NT2/D1 (cell line): Measurements from ENCODE around the gene TEX50.
"Not testable (repeated sequence)": the region's sequence is repeated elsewhere in the genome, so short reads cannot be mapped to it uniquely, and the experiment has no call there.

ENCODE experiments used
- DNase-seq: peaks from one replicate; pipeline ENCODE4 v3.0.0-alpha.2; 2011; ENCODE audit warnings: low read depth, low spot score
- H3K27me3 ChIP-seq: 2 replicates; pipeline ENCODE4 v1.6.0; 2011; ENCODE audit warnings: mild to moderate bottlenecking; ENCODE audit not compliant: insufficient read length, insufficient read depth
- H3K36me3 ChIP-seq: 2 replicates; pipeline ENCODE4 v1.6.1; 2011; ENCODE audit warnings: mild to moderate bottlenecking, low read length, mixed read lengths; ENCODE audit not compliant: insufficient read depth, insufficient read length
- H3K4me1 ChIP-seq: 2 replicates; pipeline ENCODE4 v1.5.1; 2011; ENCODE audit not compliant: insufficient read depth, insufficient read length
- H3K4me3 ChIP-seq: 2 replicates; pipeline ENCODE4 v1.5.1; 2011; ENCODE audit warnings: low read depth; ENCODE audit not compliant: insufficient read length
- H3K9ac ChIP-seq: 2 replicates; pipeline ENCODE4 v1.6.0; 2011; ENCODE audit warnings: low read depth; ENCODE audit not compliant: insufficient read length
- H3K9me3 ChIP-seq: 2 replicates; pipeline ENCODE4 v1.5.1; 2011; ENCODE audit warnings: mild to moderate bottlenecking, low read length; ENCODE audit not compliant: insufficient read depth
- SUZ12 ChIP-seq: IDR thresholded peaks from 2 replicates; pipeline ENCODE4 v1.6.1; 2011; ENCODE audit not compliant: insufficient read length, insufficient read depth; ENCODE audit errors: extremely low read depth
- YY1 ChIP-seq: IDR thresholded peaks from 2 replicates; pipeline ENCODE4 v1.6.1; 2011; ENCODE audit not compliant: insufficient read length, insufficient read depth
- ZNF274 ChIP-seq: IDR thresholded peaks from 2 replicates; pipeline ENCODE4 v1.6.1; 2011; ENCODE audit warnings: mild to moderate bottlenecking, low read depth, low read length

TEX50 gene

DNA sequence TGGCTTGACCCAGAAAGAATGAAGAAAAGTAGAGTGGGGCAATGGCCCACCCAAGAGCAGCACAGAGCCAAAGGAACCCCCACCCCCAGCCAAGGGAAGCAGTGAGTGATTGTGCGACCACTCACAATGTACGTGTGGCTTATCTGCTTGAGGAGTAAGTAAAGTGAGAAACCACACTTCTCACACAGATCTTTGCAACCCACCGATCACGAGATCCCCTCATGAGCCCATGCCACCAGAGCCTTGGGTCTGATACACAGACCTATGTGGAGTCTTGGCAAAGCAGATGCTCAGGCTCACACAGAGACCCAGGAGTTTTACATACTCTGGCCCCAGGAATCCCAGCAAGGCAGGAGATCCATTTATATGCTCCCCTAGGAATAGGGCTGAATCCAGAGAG lies 18.3 kb upstream of the TEX50 start:
- no peak for DNase-seq
- H3K9me3 ChIP-seq, result peaks cover 18% of the 10 kb centered on the region
- H3K4me3 ChIP-seq, result no peak overlapping the region
- no peaks in the 10 kb centered on the region for H3K36me3 ChIP-seq
- H3K27me3 ChIP-seq, result no peaks in the 10 kb centered on the region
- TF ChIP-seq YY1 (no peak), ZNF274 (no peak), SUZ12 (no peak)
- no peak overlapping the region for H3K9ac ChIP-seq
- H3K4me1 ChIP-seq, result no peaks in the 10 kb centered on the region

DNA sequence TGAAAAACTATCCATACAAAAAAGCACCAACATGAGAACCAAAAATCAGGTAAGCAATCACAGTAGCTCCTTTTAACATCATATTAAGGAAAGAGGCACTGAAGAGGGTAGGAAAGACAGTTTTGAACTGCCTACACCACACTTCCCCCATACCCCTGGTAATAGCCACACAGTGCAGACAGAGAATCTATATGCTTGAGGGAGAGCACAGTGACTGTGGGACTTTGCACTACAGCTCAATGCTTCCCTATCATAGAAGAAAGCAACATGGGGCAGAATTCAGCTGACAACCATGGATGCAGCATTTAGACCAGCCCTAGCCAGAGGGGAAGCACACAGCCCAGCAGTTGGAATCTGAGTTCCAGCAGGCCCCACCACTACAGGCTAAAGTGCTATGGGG lies 7.9 kb upstream of the TEX50 start:
- Histone ChIP-seq H3K4me3 (no peak overlapping the region), H3K9ac (no peak overlapping the region), H3K9me3 (no peaks in the 10 kb centered on the region), H3K36me3 (no peaks in the 10 kb centered on the region), H3K27me3 (no peaks in the 10 kb centered on the region), H3K4me1 (no peaks in the 10 kb centered on the region)
- DNase-seq, result no peak
- TF ChIP-seq ZNF274 (no peak), SUZ12 (no peak), YY1 (no peak)

DNA sequence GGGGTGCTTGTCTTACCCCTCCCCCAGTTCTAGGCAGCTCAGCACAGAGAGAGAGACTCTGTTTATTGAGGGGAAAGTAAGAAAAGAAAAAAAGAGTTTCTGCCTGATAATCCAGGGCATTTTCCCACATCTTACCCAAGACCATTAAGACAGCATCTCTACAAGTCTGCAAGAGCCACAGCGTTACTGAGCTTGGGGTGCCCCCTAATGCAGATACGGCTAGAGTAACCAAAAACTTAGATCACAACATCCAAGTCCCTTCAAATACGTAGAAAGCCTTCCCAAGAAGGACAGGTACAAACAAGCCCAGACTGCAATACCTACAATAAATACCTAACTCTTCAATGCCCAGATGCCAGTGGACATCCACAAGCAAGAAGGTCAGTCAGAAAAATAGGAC lies 6.2 kb upstream of the TEX50 start:
- H3K27me3 ChIP-seq, result no peaks in the 10 kb centered on the region
- no peaks in the 10 kb centered on the region for H3K36me3 ChIP-seq
- TF ChIP-seq SUZ12 (no peak), YY1 (no peak), ZNF274 (no peak)
- H3K4me3 ChIP-seq, result no peak overlapping the region
- no peaks in the 10 kb centered on the region for H3K4me1 ChIP-seq
- no peaks in the 10 kb centered on the region for H3K9me3 ChIP-seq
- H3K9ac ChIP-seq, result no peak overlapping the region
- DNase-seq, result no peak

DNA sequence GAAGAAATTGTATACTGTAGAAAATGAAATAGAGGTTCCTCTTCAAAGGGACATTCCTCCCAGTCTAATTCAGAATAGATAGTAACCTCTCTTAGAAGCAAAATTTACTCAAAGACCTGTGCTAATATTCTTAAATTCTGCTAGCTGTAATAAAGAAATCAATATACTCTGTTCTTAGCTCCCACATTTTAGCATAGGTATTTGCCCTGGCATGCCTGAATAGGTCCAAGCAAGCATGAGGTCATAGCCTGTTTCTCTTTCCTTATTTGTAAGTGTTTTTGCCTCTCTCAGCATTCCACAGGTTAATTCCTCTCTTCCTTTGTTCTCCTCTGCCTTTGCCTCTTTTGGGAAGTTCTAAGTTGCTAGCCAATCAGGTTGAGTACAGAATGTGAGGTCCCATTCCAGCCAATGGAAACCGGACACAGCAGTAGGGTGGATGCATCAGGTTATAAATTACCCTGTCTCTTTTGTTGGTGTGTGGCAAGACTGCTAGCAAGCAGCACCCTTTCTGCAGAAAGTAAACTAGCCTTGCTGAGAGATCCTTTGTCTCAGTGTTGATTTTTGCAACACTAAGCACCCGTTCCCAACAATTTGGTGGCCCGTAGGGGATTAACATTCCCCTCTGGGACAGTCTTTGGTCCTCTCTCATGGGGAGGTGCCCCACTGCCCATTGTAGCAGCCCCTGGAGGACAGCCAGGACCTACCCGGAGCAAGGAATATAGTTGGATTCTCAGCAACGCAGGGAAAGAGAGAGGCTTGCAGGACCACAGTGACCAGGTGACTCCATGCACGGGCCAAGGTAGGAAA lies 2.3 kb downstream of the TEX50 start:
- not testable (repeated sequence) for H3K36me3 ChIP-seq, H3K4me1 ChIP-seq, DNase-seq, H3K4me3 ChIP-seq, H3K27me3 ChIP-seq, H3K9ac ChIP-seq
- peaks cover 49% of the 10 kb centered on the region for H3K9me3 ChIP-seq

DNA sequence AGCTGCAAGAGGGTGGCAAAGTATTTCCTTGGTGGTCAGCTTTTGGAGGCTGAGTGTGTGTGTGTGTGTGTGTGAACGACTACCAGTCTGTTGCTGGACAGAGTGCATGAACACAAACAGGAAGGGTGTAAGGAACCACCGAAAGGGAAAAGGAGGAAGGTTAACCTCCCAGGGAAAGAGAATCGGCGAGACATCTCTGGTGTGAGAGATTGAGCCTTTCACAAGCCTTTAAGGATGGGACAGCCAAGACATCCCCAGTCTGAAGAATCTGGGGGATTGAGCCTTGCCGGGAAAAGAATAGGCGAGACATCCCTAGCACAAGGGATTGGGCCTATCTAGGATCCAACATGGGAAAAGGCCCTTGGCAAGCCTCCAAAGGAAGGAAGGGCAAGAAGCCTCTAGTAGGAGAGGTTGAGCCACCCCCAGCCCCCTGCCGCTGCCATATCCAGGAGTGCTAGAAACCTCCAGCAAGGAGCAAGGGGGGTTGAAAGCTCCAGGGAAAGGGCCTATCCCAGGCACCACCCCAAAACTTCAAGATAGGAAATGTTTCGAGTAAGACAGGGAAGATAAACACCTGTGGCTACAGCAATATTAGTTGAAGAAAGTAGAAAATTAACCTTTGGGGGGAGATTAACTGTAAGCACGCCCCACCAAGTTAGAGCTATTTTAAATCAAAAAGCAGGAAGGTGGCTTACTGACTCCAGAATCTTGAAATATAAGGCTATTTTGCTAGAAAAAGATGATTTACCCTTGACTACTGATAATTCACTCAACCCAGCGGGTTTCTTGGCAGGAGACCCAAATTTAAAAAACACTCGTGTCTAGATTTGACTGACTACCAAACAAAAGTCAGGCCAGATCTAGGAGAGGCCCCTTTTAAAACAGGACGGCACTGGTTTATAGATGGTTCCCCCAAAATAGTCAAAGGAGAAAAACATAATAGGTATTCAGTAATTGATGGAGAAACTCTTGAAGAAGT lies 3.2 kb downstream of the TEX50 start:
- TF ChIP-seq SUZ12, result no peak
- TF ChIP-seq YY1, result no peak
- TF ChIP-seq ZNF274, result no peak
- H3K4me1 ChIP-seq, result no peaks in the 10 kb centered on the region
- H3K9me3 ChIP-seq, result peaks cover 58% of the 10 kb centered on the region
- H3K9ac ChIP-seq, result no peak overlapping the region
- H3K27me3 ChIP-seq, result no peaks in the 10 kb centered on the region
- no peak overlapping the region for H3K4me3 ChIP-seq
- H3K36me3 ChIP-seq, result no peaks in the 10 kb centered on the region
- DNase-seq, result no peak

DNA sequence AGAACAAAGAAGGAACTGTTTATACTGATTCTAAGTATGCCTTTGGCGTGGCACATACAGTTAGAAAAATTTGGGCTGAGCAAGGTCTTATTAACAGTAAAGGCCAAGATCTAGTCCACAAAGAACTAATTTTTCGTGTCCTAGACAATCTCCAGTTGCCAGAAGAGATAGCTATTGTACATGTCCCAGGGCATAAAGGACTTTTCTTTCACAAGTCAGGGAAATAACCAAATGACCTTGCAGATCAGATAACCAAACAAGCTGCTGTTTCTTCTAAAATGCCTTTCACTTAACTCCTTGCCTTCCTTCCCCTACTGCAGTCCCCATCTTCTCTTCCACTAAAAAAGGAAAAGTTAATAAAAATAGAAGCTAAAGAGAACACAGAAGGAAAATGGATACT lies 4.0 kb downstream of the TEX50 start:
- Histone ChIP-seq H3K9ac (no peak overlapping the region), H3K9me3 (peaks cover 66% of the 10 kb centered on the region), H3K4me1 (no peaks in the 10 kb centered on the region), H3K36me3 (no peaks in the 10 kb centered on the region), H3K27me3 (no peaks in the 10 kb centered on the region), H3K4me3 (no peak overlapping the region)
- DNase-seq, result no peak
- no peak for TF ChIP-seq YY1
- no peak for TF ChIP-seq ZNF274

DNA sequence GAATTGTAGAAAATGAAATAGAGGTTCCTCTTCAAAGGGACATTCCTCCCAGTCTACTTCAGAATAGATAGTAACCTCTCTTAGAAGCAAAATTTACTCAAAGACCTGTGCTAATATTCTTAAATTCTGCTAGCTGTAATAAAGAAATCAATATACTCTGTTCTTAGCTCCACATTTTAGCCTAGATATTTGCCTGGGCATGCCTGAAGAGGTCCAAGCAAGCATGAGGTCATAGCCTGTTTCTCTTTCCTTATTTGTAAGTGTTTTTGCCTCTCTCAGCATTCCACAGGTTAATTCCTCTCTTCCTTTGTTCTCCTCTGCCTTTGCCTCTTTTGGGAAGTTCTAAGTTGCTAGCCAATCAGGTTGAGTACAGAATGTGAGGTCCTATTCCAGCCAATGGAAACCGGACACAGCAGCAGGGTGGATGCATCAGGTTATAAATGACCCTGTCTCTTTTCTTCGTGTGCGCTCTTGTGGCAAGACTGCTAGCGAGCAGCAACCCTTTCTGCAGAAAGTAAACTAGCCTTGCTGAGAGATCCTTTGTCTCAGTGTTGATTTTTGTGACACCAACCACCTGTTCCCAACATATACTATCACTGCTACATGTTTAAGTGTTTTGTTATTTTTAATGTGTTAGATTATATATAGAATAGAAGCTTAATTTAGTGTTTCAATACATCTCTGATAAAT lies 7.5 kb downstream of the TEX50 start:
- not testable (repeated sequence) for H3K27me3 ChIP-seq, H3K4me3 ChIP-seq, H3K9ac ChIP-seq, DNase-seq, H3K36me3 ChIP-seq, H3K4me1 ChIP-seq
- peaks cover 54% of the 10 kb centered on the region for H3K9me3 ChIP-seq
